H1 (cell line): Measurements from ENCODE around the gene RPTN. TPM values are rescaled to one million over a fixed set of nuclear protein-coding genes. Genes with fewer than 3 reads are reported as not detected.

Experiments used
- CTCF ChIA-PET: fragments of 300-600 bp; sonication (Branson Sonifier 250); formaldehyde crosslinking; loops from one replicate; lab custom pipeline; 2021; ENCODE audit not compliant: partially characterized antibody; lab: Charles Lee
- POLR2A ChIA-PET: fragments of 300-600 bp; sonication (Branson Sonifier 250); formaldehyde crosslinking; loops from one replicate; lab custom pipeline; 2021; ENCODE audit warnings: inconsistent platforms; ENCODE audit not compliant: partially characterized antibody; lab: Charles Lee
- DNase-seq, 2 experiments: peaks; one replicate each; pipeline versions ENCODE4 v3.0.0 to v3.0.0-alpha.2; 2010 to 2022; ENCODE audit warnings: low spot score in 2 of 2, low read depth in 1 of 2, mixed read lengths in 1 of 2
- FAIRE-seq: peaks from 2 replicates; lab custom pipeline; 2011; peaks lifted over from hg19 to GRCh38; lab: Jason Lieb, UNC
- H2AFZ ChIP-seq: 2 replicates; pipeline ENCODE4 v1.8.1; 2012; ENCODE audit warnings: low read length, inconsistent platforms
- H2AK5ac ChIP-seq: 2 replicates; pipeline ENCODE4 v1.6.1; 2013; ENCODE audit warnings: low read depth, low read length
- H2BK120ac ChIP-seq: replicated peaks from 2 replicates; pipeline ENCODE3; 2013; ENCODE audit warnings: low read depth, low read length, inconsistent platforms
- H2BK12ac ChIP-seq: 2 replicates; pipeline ENCODE4 v1.6.1; 2013; ENCODE audit warnings: low read depth, low read length
- H2BK15ac ChIP-seq: 2 replicates; pipeline ENCODE4 v1.6.1; 2013; ENCODE audit warnings: low read length
- H2BK20ac ChIP-seq: 2 replicates; pipeline ENCODE4 v1.6.1; 2013; ENCODE audit warnings: low read length
- H2BK5ac ChIP-seq: 2 replicates; pipeline ENCODE4 v1.6.1; 2013; ENCODE audit warnings: low read depth, low read length
- H3K14ac ChIP-seq: 2 replicates; pipeline ENCODE4 v1.6.1; 2013; ENCODE audit warnings: inconsistent platforms; ENCODE audit not compliant: insufficient read length
- H3K18ac ChIP-seq: 2 replicates; pipeline ENCODE4 v1.6.1; 2013; ENCODE audit warnings: low read length; ENCODE audit errors: extremely low read depth
- H3K23ac ChIP-seq: 2 replicates; pipeline ENCODE4 v1.6.1; 2013; ENCODE audit warnings: inconsistent platforms; ENCODE audit not compliant: insufficient read length
- H3K23me2 ChIP-seq: 2 replicates; pipeline ENCODE4 v1.6.1; 2013; ENCODE audit warnings: low read depth, low read length
- H3K27ac ChIP-seq: 2 replicates; pipeline ENCODE4 v1.6.1; 2011; ENCODE audit warnings: low read depth, low read length, inconsistent platforms
- H3K27me3 ChIP-seq, 4 experiments: replicated peaks in 1 of 4; 1 replicate in 1 of 4; 2 replicates in 3 of 4; pipeline versions ENCODE4 v1.6.1 to v1.8.1; 2011 to 2013; ENCODE audit warnings: low read length in 3 of 4, mild to moderate bottlenecking in 3 of 4, inconsistent platforms in 2 of 4, mixed read lengths in 2 of 4, moderate library complexity in 1 of 4; ENCODE audit not compliant: control insufficient read depth in 3 of 4, insufficient read depth in 3 of 4; ENCODE audit errors: extremely low read depth in 1 of 4
- H3K36me3 ChIP-seq, 4 experiments: 2 replicates each; pipeline versions ENCODE4 v1.6.1 to v1.8.1; 2011 to 2013; ENCODE audit warnings: mild to moderate bottlenecking in 4 of 4, low read length in 3 of 4, moderate library complexity in 2 of 4, control low read depth in 1 of 4, inconsistent platforms in 1 of 4; ENCODE audit not compliant: insufficient read depth in 4 of 4, control insufficient read depth in 2 of 4
- H3K4ac ChIP-seq: replicated peaks from 2 replicates; pipeline ENCODE3; 2013; ENCODE audit warnings: low read length, low read depth, mixed read lengths, inconsistent platforms; ENCODE audit not compliant: insufficient read length
- H3K4me1 ChIP-seq, 4 experiments: replicated peaks in 1 of 4; 1 replicate in 1 of 4; 2 replicates in 3 of 4; pipeline versions ENCODE4 v1.6.1 to v1.8.1; 2011 to 2013; ENCODE audit warnings: low read length in 3 of 4, inconsistent platforms in 2 of 4, mixed read lengths in 1 of 4; ENCODE audit not compliant: insufficient read depth in 4 of 4, control insufficient read depth in 3 of 4
- H3K4me2 ChIP-seq, 2 experiments: 2 replicates each; pipeline versions ENCODE4 v1.6.1 to v1.8.1; 2011 to 2013; ENCODE audit warnings: low read depth in 2 of 2, low read length in 2 of 2, control low read depth in 1 of 2, inconsistent platforms in 1 of 2, mild to moderate bottlenecking in 1 of 2; ENCODE audit not compliant: insufficient read depth in 1 of 2
- H3K4me3 ChIP-seq, 4 experiments: fragments of 200-600, 300-600 bp in 1 of 4; sonication (generic), shearing (Covaris generic), sonication (Bioruptor Twin) in 1 of 4; 2 replicates each; pipeline versions ENCODE4 v1.5.1 to v1.8.1; 2011 to 2016; ENCODE audit warnings: low read length in 4 of 4, low read depth in 3 of 4, control low read depth in 2 of 4, inconsistent platforms in 2 of 4, mild to moderate bottlenecking in 2 of 4, mixed read lengths in 1 of 4, moderate library complexity in 1 of 4; ENCODE audit not compliant: insufficient read depth in 2 of 4; ENCODE audit errors: extremely low read depth in 1 of 4
- H3K56ac ChIP-seq: replicated peaks from 2 replicates; pipeline ENCODE3; 2013; ENCODE audit warnings: low read depth, mild to moderate bottlenecking, mixed read lengths, low read length, inconsistent platforms; ENCODE audit not compliant: insufficient read length
- H3K79me1 ChIP-seq: 2 replicates; pipeline ENCODE4 v1.6.1; 2013; ENCODE audit warnings: low read depth, low read length, control low read depth
- H3K79me2 ChIP-seq, 2 experiments: 2 replicates each; pipeline versions ENCODE4 v1.6.1 to v1.8.1; 2012 to 2013; ENCODE audit warnings: low read length in 2 of 2, mild to moderate bottlenecking in 2 of 2, inconsistent platforms in 1 of 2; ENCODE audit not compliant: insufficient read depth in 2 of 2, control insufficient read depth in 1 of 2
- H3K9ac ChIP-seq, 4 experiments: replicated peaks in 1 of 4; 1 replicate in 1 of 4; 2 replicates in 3 of 4; pipeline versions ENCODE4 v1.6.1 to v1.8.1; 2011 to 2013; ENCODE audit warnings: low read depth in 3 of 4, low read length in 3 of 4, control low read depth in 2 of 4, mild to moderate bottlenecking in 2 of 4, moderate library complexity in 2 of 4, inconsistent platforms in 1 of 4; ENCODE audit errors: extremely low read depth in 1 of 4
- H3K9me3 ChIP-seq, 2 experiments: 2 replicates each; pipeline versions ENCODE4 v1.6.1 to v1.8.1; 2012 to 2013; ENCODE audit warnings: mild to moderate bottlenecking in 2 of 2, moderate library complexity in 2 of 2, control low read depth in 1 of 2, inconsistent platforms in 1 of 2, low read depth in 1 of 2, low read length in 1 of 2, mixed read lengths in 1 of 2; ENCODE audit not compliant: insufficient read depth in 2 of 2
- H4K20me1 ChIP-seq, 2 experiments: replicated peaks in 1 of 2; 2 replicates each; pipeline versions ENCODE3 to v1.8.1; 2011 to 2013; ENCODE audit warnings: inconsistent platforms in 2 of 2, low read length in 2 of 2, mild to moderate bottlenecking in 1 of 2; ENCODE audit not compliant: insufficient read depth in 2 of 2, control insufficient read depth in 1 of 2
- H4K5ac ChIP-seq: 2 replicates; pipeline ENCODE4 v1.6.1; 2013; ENCODE audit warnings: low read length, low read depth, mixed read lengths, inconsistent platforms; ENCODE audit not compliant: insufficient read length
- H4K8ac ChIP-seq: 2 replicates; pipeline ENCODE4 v1.8.0; 2013; ENCODE audit warnings: mild to moderate bottlenecking, moderate library complexity, low read length, inconsistent platforms; ENCODE audit not compliant: insufficient read depth; ENCODE audit errors: extremely low read depth
- H4K91ac ChIP-seq: replicated peaks from 2 replicates; pipeline ENCODE3; 2013; ENCODE audit warnings: low read length, mixed read lengths, inconsistent platforms; ENCODE audit not compliant: insufficient read length
- CTCF ChIP-seq, 3 experiments: IDR thresholded peaks; 1 replicate in 2 of 3; 2 replicates in 1 of 3; pipeline versions ENCODE4 v1.5.1 to v1.6.1; 2011; ENCODE audit warnings: low read length in 3 of 3, mild to moderate bottlenecking in 3 of 3, inconsistent platforms in 2 of 3, low read depth in 1 of 3, moderate library complexity in 1 of 3; ENCODE audit not compliant: insufficient read depth in 1 of 3; ENCODE audit errors: control extremely low read depth in 1 of 3
- GABPA ChIP-seq: IDR thresholded peaks from 2 replicates; pipeline ENCODE4 v1.6.1; 2011; ENCODE audit warnings: mild to moderate bottlenecking, low read length, moderate library complexity, borderline replicate concordance; ENCODE audit not compliant: insufficient read depth
- WGBS, 2 experiments: shearing (Covaris generic) in 1 of 2; methylation state at CpG; one replicate each; pipeline versions ENCODE4 v1.1.6 to v1.1.7; 2013 to 2015; ENCODE audit warnings: low lambda C conversion rate in 2 of 2, mixed read lengths in 2 of 2, inconsistent platforms in 1 of 2, low coverage in 1 of 2, missing lambda C conversion rate in 1 of 2; ENCODE audit not compliant: insufficient replicate concordance in 2 of 2, insufficient coverage in 1 of 2, insufficient read length in 1 of 2; ENCODE audit errors: extremely low coverage in 1 of 2, missing lambda C conversion rate in 1 of 2; 5-methylcytosine and 5-hydroxymethylcytosine counted together
- polyA plus RNA-seq, 7 experiments: library from polyadenylated mRNA; depleted of rRNA in 3 of 7; stranded (reverse) in 5 of 7; unstranded in 2 of 7; fragments of >200 nt in 5 of 7; fragments of 200-250 nt in 2 of 7; gene quantifications; 1 replicate in 5 of 7; 2 replicates in 1 of 7; 4 replicates in 1 of 7; pipeline versions ENCODE4 v1.2.1 to v1.2.3, GENCODE V29; 2011 to 2013; ENCODE audit warnings: missing spikeins in 2 of 7, mixed read lengths in 2 of 7
- total RNA-seq: library from RNA; stranded (reverse); fragmentation: NEBNext Ultra II Directional; extraction: Animal tissue kit (Norgen Biotek cat#: 25700); gene quantifications from 2 replicates; pipeline ENCODE4 v1.2.1, GENCODE V29; 2021

RPTN gene
- total and polyA plus RNA-seq, 2 of the 8 experiments (the other 6 are each of a cell fraction or from before 2014, with no cell fraction given): not detected

GRCh38 chr1:152169366-152170025, 10.5 kb upstream of the RPTN start:
- Histone ChIP-seq H3K18ac (no peak overlapping the region), H3K36me3 (no peaks in the 10 kb centered on the region), H2BK5ac (no peak overlapping the region), H3K23me2 (no peaks in the 10 kb centered on the region), H3K27ac (no peak overlapping the region), H3K23ac (no peak overlapping the region), H3K9me3 (peaks cover 72 to 96% of the 10 kb centered on the region in 2 experiments), H3K4me1 (no peaks in the 10 kb centered on the region), H4K20me1 (no peaks in the 10 kb centered on the region), H4K91ac (no peak overlapping the region), H2AK5ac (no peak overlapping the region), H3K9ac (no peak overlapping the region), H2BK12ac (no peak overlapping the region), H2BK20ac (no peak overlapping the region), H3K14ac (no peak overlapping the region), H3K27me3 (no peaks in the 10 kb centered on the region), H2BK120ac (no peak overlapping the region), H3K79me2 (no peaks in the 10 kb centered on the region), H3K4ac (no peak overlapping the region), H4K8ac (no peak overlapping the region), H4K5ac (no peak overlapping the region), H2BK15ac (no peak overlapping the region), H3K4me3 (no peak overlapping the region), H2AFZ (no peak overlapping the region), H3K79me1 (no peaks in the 10 kb centered on the region), H3K4me2 (no peak overlapping the region), H3K56ac (no peak overlapping the region)
- ChIA-PET CTCF (interaction anchor here (1.0 kb wide), 2 partner anchors 117 to 300 kb away, joined by 3 read pairs; no protein-coding TSS in a partner anchor), POLR2A (no interaction called here)
- WGBS, 2 experiments: 61% methylated on average over 4 of the region's 4 CpGs; no CpG with 5 or more reads in 1 of the 2 experiments
- no peak for FAIRE-seq
- no peak for DNase-seq
- no peak for TF ChIP-seq GABPA
- no peak for TF ChIP-seq CTCF (IDR thresholded peaks at IDR 0.05; ENCODE audit: control extremely low read depth in 1 of 3, insufficient read depth in 1 of 3, low read depth in 1 of 3, low read length in 3 of 3)
